Measurements from ENCODE around the gene KCTD2. TPM values are rescaled to one million over a fixed set of nuclear protein-coding genes. Genes with fewer than 3 reads are reported as not detected.

The KCTD2 gene
- total and polyA plus RNA-seq, 9 of the 15 experiments (the other 6 are each of a cell fraction or from before 2014, with no cell fraction given), result 1.7 to 32.9 (median 15.8) TPM

DNA sequence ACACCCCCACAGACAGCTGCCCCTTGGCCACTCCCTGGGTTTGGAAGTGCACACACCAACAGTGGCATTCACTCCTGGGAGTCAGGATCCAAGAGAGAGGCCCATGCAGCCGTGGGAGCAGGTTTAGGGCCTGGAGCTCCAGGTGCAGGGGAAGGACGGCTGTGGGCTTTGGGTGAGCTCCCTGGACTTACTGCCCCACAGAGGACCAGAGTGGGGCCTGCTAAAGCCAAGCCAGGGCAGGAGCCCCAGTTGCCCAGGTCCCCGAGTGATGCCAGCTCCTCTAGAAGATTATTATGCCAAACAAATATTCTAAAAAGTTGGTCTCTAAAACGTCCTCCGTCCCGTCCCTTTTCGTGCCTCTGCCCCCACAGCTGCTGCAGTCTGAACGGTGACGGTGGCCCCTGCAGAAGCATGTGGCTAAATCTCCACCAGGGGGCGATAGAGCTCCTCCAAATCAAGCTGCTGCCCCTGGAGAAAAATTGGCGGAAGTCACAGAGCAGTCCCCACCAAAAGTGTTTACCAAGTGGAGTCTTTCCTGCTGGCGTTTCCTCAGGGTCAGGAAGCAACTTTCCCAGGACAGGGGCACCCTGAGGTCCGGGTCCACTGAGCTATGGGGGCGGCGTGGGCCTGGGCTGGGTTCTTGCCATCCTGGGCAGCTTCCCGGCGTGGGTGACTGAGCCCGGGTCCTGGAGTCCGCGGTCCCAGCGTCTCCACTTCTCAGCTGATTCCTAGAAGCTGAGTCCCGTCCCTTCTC lies 67.0 kb downstream of the KCTD2 start (continued):
- TF ChIP-seq, protein P1, sequence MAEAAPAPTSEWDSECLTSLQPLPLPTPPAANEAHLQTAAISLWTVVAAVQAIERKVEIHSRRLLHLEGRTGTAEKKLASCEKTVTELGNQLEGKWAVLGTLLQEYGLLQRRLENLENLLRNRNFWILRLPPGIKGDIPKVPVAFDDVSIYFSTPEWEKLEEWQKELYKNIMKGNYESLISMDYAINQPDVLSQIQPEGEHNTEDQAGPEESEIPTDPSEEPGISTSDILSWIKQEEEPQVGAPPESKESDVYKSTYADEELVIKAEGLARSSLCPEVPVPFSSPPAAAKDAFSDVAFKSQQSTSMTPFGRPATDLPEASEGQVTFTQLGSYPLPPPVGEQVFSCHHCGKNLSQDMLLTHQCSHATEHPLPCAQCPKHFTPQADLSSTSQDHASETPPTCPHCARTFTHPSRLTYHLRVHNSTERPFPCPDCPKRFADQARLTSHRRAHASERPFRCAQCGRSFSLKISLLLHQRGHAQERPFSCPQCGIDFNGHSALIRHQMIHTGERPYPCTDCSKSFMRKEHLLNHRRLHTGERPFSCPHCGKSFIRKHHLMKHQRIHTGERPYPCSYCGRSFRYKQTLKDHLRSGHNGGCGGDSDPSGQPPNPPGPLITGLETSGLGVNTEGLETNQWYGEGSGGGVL (CRISPR knock-in tag; IDR thresholded peaks at IDR 0.05), result no peak
- TF ChIP-seq ZNF324 (CRISPR knock-in tag; IDR thresholded peaks at IDR 0.05) (no peak), E2F3 (CRISPR knock-in tag; IDR thresholded peaks at IDR 0.05) (no peak), PTRF (tag; IDR thresholded peaks at IDR 0.05) (no peak), PHB2 (IDR thresholded peaks at IDR 0.05; ENCODE audit: low read depth) (no peak), POU5F1 (IDR thresholded peaks at IDR 0.05; ENCODE audit: borderline replicate concordance, low read depth, low read length, partially characterized antibody) (no peak), ZNF561 (CRISPR knock-in tag; conservative IDR thresholded peaks at IDR 0.05) (no peak), BCL6 (CRISPR knock-in tag; IDR thresholded peaks at IDR 0.05) (no peak), GATAD2B (IDR thresholded peaks at IDR 0.05; ENCODE audit: borderline replicate concordance) (no peak), SRF (CRISPR knock-in tag; IDR thresholded peaks at IDR 0.05) (no peak), SPI1 (IDR thresholded peaks at IDR 0.05; ENCODE audit: borderline replicate concordance, low read depth, low read length) (peak; percentile 46; the same call in 1 of the 2 replicates), SMAD1 (IDR thresholded peaks at IDR 0.05; ENCODE audit: low read depth, low read length, partially characterized antibody) (no peak), MAFF (IDR thresholded peaks at IDR 0.05; ENCODE audit: low read length) (no peak), RBM34 (IDR thresholded peaks at IDR 0.05; ENCODE audit: borderline replicate concordance, insufficient read depth, low read length) (no peak), ZNF217 (CRISPR knock-in tag; IDR thresholded peaks at IDR 0.05) (no peak), CEBPB (tag; IDR thresholded peaks at IDR 0.05) (no peak)
- TF ChIP-seq, protein P2, sequence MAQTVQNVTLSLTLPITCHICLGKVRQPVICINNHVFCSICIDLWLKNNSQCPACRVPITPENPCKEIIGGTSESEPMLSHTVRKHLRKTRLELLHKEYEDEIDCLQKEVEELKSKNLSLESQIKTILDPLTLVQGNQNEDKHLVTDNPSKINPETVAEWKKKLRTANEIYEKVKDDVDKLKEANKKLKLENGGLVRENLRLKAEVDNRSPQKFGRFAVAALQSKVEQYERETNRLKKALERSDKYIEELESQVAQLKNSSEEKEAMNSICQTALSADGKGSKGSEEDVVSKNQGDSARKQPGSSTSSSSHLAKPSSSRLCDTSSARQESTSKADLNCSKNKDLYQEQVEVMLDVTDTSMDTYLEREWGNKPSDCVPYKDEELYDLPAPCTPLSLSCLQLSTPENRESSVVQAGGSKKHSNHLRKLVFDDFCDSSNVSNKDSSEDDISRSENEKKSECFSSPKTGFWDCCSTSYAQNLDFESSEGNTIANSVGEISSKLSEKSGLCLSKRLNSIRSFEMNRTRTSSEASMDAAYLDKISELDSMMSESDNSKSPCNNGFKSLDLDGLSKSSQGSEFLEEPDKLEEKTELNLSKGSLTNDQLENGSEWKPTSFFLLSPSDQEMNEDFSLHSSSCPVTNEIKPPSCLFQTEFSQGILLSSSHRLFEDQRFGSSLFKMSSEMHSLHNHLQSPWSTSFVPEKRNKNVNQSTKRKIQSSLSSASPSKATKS (CRISPR knock-in tag; IDR thresholded peaks at IDR 0.05), result no peak
- TF ChIP-seq, protein P3, sequence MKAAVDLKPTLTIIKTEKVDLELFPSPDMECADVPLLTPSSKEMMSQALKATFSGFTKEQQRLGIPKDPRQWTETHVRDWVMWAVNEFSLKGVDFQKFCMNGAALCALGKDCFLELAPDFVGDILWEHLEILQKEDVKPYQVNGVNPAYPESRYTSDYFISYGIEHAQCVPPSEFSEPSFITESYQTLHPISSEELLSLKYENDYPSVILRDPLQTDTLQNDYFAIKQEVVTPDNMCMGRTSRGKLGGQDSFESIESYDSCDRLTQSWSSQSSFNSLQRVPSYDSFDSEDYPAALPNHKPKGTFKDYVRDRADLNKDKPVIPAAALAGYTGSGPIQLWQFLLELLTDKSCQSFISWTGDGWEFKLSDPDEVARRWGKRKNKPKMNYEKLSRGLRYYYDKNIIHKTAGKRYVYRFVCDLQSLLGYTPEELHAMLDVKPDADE (conservative IDR thresholded peaks at IDR 0.05; ENCODE audit: control insufficient read depth, low read depth, low read length), result no peak
- TF ChIP-seq, protein P4, sequence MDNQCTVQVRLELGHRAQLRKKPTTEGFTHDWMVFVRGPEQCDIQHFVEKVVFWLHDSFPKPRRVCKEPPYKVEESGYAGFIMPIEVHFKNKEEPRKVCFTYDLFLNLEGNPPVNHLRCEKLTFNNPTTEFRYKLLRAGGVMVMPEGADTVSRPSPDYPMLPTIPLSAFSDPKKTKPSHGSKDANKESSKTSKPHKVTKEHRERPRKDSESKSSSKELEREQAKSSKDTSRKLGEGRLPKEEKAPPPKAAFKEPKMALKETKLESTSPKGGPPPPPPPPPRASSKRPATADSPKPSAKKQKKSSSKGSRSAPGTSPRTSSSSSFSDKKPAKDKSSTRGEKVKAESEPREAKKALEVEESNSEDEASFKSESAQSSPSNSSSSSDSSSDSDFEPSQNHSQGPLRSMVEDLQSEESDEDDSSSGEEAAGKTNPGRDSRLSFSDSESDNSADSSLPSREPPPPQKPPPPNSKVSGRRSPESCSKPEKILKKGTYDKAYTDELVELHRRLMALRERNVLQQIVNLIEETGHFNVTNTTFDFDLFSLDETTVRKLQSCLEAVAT (IDR thresholded peaks at IDR 0.05), result peak in 1 of 2 experiments; percentile 40; a peak in 1 of 4 replicates
- TF ChIP-seq, protein P5, sequence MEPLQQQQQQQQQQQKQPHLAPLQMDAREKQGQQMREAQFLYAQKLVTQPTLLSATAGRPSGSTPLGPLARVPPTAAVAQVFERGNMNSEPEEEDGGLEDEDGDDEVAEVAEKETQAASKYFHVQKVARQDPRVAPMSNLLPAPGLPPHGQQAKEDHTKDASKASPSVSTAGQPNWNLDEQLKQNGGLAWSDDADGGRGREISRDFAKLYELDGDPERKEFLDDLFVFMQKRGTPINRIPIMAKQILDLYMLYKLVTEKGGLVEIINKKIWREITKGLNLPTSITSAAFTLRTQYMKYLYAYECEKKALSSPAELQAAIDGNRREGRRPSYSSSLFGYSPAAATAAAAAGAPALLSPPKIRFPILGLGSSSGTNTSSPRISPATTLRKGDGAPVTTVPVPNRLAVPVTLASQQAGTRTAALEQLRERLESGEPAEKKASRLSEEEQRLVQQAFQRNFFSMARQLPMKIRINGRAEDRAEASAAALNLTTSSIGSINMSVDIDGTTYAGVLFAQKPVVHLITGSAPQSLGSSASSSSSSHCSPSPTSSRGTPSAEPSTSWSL (CRISPR knock-in tag; IDR thresholded peaks at IDR 0.05; ENCODE audit: borderline replicate concordance), result no peak
